GM21360 (cell line): ENCODE data around the gene F2RL3.

Source experiments
- ATAC-seq: cut with Tn5 transposase; IDR thresholded peaks from one replicate; pipeline ENCODE4 v1.9.1; 2021; ENCODE audit warnings: mild to moderate bottlenecking, moderate library complexity; ENCODE audit not compliant: unreplicated experiment

F2RL3 gene

GRCh38 chr19:16892868-16893685 lies 4.3 kb downstream of the F2RL3 start:
- ATAC-seq: no peak

GRCh38 chr19:16893686-16893989 lies 4.8 kb downstream of the F2RL3 start:
- ATAC-seq: no peak

GRCh38 chr19:16894080-16894479 lies 5.3 kb downstream of the F2RL3 start:
- ATAC-seq: no peak

GRCh38 chr19:16895467-16896145 lies 6.8 kb downstream of the F2RL3 start:
- no peak for ATAC-seq

- ATAC-seq: peak; percentile 10
Observed at GRCh38 chr19:16896146-16897028, 7.6 kb downstream of the F2RL3 start.

- peak; percentile 44 for ATAC-seq
Observed at GRCh38 chr19:16897029-16897855, 8.4 kb downstream of the F2RL3 start.

- ATAC-seq: no peak
Observed at GRCh38 chr19:16897856-16898161, 9.0 kb downstream of the F2RL3 start.

- ATAC-seq: no peak
Observed at GRCh38 chr19:16898361-16899015, 9.7 kb downstream of the F2RL3 start.

GRCh38 chr19:16899566-16900075 lies 10.8 kb downstream of the F2RL3 start:
- no peak for ATAC-seq

GRCh38 chr19:16901491-16902175 lies 12.8 kb downstream of the F2RL3 start:
- ATAC-seq: no peak

GRCh38 chr19:16902545-16902944 lies 13.7 kb downstream of the F2RL3 start:
- ATAC-seq: no peak

GRCh38 chr19:16903347-16903746 lies 14.5 kb downstream of the F2RL3 start:
- no peak for ATAC-seq

GRCh38 chr19:16904599-16904998 lies 15.8 kb downstream of the F2RL3 start:
- no peak for ATAC-seq

- ATAC-seq: no peak
Observed at GRCh38 chr19:16908759-16909158, 20.0 kb downstream of the F2RL3 start.

GRCh38 chr19:16911046-16911445 lies 22.2 kb downstream of the F2RL3 start:
- ATAC-seq: no peak

- ATAC-seq: no peak
Observed at GRCh38 chr19:16912780-16913179, 24.0 kb downstream of the F2RL3 start.

GRCh38 chr19:16914421-16914820 lies 25.6 kb downstream of the F2RL3 start:
- ATAC-seq: no peak

- ATAC-seq: no peak
Observed at GRCh38 chr19:16915135-16915534, 26.3 kb downstream of the F2RL3 start.

GRCh38 chr19:16915734-16916133 lies 26.9 kb downstream of the F2RL3 start:
- no peak for ATAC-seq

- ATAC-seq: no peak
Observed at GRCh38 chr19:16917401-16917800, 28.6 kb downstream of the F2RL3 start.
